Nucleus accumbens (tissue), 56 donors: Measurements from ENCODE around the gene CRP.
"Not testable (repeated sequence)": the region's sequence is repeated elsewhere in the genome, so short reads cannot be mapped to it uniquely, and the experiment has no call there.

ENCODE experiments used
- DNase-seq, 56 donors: peaks; one replicate each; lab custom pipeline; 2025; lab: John Stamatoyannopoulos, UW

CRP gene, protein sequence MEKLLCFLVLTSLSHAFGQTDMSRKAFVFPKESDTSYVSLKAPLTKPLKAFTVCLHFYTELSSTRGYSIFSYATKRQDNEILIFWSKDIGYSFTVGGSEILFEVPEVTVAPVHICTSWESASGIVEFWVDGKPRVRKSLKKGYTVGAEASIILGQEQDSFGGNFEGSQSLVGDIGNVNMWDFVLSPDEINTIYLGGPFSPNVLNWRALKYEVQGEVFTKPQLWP

DNA sequence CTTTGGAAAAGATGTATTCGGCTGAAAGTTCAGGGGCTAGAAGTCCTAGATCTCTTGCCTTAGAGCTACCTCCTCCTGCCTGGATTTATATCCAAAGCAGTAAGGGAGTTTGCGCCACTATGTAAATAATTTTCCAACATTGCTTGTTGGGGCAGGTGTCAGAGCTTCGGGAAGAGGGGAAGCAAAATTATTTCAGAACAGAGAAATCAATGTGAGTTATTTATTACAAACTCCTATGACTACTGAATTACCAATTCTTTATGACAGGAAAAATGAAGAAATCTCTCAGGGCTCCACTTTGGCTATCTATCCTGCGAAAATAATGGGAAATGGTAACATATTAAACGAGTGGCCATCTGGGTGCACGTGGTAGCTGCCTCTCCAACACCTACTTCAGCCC lies at the start of gene CRP:
TSS of gene CRP (minus strand) at position 61 of the 400 bp plus-strand sequence. CDS start 104 bp downstream, outside the sequence.
- no peak for DNase-seq

DNA sequence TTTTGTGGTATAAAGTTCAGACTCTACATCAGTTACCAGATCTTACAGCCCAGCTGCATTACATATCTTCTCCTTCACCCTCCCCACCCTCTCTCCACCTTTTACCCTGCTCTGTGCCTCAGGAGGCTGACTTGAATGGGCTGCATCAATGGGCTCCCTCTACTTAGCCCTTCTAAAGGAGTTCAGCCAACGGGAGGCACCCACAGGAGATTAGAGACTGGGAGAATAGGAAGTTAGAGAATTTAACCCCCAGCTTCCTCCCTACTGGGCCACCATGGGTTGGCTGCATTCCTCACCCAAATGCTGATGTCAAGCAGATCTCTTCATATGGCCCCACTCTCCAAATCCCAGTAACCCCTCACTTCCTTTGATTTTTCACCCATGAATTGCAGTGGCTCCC lies 49.3 kb upstream of the CRP start:
- no peak for DNase-seq

DNA sequence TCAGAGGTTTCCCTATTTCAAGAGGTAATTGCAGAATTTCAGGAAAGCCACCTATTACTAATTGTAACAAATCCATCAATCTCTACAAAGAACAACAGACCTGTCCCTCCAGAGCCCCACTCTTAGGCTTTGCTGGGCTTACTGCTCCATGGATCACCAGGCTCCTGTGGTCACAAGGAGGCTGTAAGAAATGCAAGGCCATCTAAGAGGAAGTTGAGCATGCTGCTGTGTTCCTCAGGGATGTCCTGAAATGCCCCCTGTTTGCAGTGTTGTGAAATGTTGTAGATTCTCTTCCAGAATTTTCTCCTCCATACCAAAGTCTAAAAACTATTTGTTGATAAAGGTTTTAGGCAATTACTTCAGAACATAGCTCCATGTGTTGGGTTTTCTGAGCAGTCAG lies 42.0 kb upstream of the CRP start:
- DNase-seq, result no peak

DNA sequence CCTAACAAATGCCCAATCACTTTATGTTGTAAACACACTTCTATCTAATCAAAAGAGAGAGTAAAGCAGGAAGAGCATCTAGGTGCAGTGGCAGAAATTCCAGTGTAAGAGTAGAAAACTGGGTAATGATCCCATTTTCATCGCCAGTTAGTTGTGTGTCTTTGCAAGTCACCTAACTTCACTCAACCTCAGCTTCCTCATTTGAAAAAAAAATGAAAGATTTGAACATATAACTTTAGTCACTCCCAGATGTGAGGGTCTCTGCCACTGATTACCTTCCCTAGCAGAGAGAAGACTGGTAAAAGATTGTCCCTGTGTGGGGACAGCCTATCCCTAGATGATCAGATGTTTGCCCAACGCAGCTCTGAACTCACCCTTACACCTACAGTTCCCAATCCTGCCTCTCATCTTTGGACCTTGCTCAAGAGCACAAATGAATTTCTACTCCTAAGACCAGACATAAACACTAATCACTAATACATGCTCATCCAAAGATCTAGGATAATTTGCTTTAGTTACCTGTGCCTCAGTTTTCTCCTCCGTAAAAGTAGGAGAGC lies 41.1 kb upstream of the CRP start:
- no peak for DNase-seq

DNA sequence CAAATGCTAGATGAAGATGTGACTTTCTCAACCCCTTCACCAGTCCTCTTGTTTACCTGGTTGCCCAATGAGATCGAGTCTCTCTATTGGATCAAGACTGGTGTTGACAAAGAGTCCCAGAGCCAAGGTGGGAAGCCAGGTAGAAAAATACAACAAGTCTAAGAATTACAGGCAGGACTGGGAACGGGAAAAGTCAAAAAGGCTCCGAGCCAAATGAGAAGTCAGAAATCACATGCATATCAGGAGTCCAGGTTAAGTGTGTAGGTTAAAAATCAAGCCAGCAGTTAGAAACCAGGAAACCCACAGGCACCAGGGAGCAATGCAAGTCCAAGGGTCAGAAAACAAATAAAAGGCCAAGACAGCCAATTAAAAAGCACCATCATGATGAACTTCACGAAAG lies 39.0 kb upstream of the CRP start:
- no peak for DNase-seq

DNA sequence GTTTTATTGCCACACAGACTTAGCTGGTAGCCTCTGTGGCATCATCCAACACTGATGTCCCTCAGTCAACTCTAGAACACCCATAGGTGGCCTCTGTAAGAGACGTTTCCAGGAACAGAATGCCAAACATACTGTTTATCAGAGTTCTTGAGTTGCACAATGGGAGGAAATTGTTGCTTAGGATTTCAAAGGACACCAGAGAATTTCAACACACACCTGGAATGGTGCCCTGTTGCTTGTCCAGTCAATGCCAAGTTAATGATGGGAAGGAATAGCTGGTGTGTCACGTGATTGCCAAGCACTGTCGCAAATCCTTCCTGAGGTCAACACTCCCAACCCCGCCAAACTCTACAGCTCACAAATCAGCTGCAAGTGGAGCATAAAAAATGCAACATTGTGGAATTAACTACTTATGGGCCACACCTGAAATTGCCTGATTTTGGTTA lies 37.8 kb upstream of the CRP start:
- no peak for DNase-seq

DNA sequence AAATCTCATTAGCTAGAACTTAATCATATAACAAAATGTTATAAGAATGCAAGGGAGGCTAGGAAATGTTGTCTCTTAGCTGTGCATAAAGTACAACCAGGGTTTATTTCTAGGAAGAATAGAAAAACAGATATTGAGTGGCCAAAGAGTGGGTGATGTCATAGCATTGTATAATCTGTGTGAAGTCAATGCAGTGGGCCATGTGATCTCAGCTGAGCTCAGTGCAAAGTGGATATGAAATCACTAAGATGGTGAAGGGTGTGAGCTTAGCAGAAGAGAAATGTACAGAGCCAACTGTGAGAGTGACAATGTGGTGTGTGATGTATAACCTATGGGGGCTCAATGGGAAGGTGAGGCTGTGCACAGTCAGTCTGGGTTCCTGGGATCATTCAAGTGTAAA lies 36.6 kb upstream of the CRP start:
- DNase-seq, result no peak

DNA sequence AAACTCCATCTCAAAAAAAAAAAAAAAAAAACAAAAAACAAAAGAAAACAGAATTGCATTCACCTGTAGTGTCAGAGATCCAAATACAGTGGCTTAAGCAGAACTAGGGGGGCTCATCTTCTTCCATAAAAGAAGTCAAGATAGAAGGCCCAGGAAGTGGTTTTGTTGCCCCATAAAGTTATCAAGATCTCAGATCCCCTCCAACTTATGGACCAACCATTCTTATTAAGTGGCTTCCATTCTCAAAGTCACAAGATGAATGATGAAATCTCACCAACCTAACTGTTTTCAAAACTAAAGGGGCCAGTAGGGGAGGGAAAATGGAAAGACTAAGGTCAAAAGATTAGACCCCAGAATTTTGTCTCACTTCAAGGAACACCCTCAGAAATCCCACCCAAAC lies 36.2 kb upstream of the CRP start:
- DNase-seq, result no peak

DNA sequence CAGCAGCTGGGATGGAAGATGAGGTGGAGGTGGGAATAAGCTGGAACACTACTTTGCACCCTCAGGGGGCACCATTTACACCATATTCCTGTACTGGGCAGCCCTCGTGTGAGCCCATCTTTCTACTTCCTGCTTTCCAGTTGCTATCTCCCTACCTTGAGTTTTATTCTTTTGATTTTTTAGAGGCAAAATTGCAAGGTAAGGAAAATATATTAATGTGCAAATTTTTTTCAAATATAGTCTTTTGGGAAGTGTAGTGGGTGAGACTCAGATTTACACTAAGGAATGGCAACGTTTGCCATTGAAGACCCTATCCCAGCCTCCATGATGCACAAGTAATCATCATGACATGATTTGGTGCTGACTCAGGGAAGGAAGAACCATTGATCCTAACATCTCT lies 35.2 kb upstream of the CRP start:
- DNase-seq, result no peak

DNA sequence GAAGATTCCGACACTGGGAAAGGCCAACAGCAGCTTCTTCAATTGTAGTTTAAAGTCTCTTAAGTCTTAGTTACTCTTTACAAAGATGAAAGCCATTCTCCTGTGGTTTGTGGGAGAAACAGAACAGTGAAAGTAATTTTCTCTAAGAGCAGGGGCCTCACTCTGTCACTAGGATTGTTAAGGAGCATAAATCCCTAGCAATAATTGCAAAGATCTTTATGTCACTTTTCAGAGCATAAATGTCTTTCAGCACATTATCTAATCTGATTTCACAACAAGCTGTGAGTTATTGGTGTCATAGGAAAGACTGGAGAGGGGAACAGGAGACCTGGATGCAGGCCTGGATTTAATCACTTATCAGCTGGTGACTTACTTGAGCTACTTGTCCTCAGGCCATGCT lies 34.0 kb upstream of the CRP start:
- DNase-seq, result no peak

DNA sequence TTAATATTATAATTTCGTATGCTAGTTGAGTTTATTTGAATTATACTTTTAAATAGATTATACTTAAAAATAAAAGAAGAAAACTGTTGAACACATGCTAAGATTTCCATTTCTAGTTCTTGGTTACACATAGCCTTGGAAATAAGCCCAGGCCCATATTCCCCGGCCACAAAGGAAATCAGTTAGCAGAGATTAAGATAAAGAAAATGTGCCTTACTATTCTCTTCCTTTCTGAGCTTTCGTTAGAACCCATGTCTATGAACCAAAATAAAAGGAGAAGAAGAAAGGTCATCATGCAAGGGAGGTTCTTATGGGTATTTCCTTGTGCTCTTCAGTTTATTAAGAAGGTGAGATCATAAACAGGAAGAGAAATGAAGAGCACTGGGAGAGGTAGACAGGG lies 32.3 kb upstream of the CRP start:
- DNase-seq, result no peak

DNA sequence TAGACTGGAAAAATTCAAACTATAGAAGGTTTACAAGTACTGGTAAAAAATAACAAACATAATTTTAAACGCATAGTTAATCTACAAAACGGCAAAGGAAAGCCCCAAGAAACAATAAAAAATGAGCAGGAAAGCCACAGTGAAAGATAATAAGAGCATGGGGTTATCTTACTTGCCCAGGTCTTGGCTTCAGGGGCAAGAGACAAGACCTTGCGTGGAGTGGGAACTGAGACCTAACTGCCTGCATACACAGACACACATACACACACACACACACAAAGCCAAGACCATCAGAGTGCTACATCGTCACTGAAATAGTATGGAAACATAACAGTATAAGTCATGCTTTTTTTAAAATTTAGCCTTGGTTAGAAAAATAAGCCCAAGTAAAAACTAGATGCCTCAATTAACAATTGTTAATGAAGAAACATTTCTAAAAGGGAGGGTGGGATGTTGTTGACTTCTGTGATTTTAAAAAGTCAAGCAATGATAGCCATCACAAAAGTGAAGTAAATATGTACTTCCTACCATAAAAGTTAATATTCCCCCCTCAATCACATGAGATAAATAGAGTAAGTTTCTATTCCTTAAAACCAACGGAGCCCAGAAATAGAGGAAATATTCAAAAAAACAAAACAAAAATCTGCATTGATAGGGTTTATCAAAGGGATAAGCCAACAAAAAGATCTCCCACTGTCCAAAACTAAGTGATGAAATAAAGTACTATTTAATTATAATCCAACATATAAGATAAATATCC lies 29.4 kb upstream of the CRP start:
- no peak for DNase-seq

DNA sequence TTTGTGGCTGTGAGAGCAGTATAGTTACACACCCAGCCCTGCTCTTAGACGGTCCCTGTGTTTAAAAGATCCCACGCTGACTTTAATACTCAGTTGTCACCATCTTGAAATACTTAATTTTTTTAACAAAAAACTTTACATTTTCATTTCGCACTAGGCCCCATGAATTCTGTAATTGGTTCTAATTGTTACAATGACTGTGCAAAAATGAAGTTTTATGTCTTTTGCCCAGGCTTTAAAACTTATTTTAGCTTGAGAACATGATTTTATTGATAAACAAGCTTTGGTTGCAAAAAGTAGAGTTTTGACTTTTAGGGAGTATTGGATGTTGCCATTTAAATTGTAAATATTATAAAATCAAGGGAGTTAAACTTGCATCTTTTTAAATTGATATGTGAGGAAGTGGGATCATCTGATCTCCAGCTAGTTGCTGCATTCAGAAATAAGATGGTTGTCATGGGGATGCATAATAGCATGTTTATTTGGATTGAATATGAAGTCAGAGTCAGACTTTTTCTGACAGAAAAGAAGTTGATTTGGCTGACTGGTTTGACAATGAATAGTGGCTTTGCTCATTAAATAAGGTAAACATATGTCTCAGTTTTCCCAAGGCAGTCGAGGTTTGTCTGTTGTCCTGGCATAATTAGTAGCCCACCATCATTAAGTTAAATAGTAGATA lies 23.0 kb upstream of the CRP start:
- DNase-seq, result no peak

DNA sequence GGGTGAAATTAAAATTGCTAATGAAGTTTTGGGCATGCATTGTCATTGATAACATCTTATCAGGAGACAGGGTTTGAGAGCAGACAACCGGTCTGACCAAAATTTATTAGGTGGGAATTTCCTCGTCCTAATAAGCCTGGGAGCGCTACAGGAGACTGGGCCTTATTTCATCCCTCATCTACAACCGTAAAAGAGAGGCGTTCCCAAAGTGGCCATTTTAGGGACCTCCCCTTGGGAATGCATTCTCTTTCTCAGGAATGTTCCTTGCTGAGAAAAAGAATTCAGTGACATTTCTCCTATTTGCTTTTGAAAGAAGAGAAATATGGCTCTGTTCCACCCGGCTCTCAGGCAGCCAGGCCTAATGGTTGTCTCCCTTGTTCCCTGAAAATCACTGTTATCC lies 8.8 kb upstream of the CRP start:
- not testable (repeated sequence) for DNase-seq

DNA sequence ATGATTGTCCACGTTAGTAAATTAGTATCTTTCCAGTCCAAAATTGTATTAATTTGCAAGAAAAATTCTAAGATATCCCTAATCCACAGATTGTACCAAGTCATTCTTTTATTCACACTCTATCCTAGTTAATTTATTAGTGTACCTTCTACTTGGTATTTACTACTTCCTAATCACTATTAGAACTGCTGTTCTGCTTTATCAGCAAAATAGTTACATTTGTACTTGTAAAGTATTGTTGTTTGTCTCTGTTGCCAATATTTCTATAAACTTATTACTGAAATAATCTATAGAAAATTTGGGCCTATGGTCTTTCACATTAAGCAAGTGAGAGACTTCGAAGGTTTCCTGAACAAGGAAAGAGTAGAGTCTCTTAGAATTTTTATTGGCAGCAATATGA lies 5.6 kb upstream of the CRP start:
- DNase-seq, result no peak

DNA sequence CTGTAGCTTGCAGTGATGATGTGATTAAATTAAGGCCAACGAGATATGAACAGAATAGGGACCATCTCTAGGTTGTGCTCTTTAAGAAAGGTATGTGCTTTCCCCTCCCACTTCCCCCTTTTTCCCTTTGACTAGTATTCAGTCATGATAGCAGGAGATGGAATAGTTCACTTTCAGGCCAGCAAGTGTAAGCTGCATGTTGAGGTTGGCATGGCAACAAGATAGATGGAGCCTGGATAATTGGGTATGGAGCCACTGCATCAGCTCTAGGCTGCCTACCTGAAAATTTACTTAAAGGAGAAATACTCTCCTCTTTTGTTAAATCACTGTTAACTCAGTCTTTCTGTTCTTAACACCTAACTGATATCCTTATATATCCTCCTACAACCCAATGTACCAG lies 1.5 kb upstream of the CRP start:
- no peak for DNase-seq

DNA sequence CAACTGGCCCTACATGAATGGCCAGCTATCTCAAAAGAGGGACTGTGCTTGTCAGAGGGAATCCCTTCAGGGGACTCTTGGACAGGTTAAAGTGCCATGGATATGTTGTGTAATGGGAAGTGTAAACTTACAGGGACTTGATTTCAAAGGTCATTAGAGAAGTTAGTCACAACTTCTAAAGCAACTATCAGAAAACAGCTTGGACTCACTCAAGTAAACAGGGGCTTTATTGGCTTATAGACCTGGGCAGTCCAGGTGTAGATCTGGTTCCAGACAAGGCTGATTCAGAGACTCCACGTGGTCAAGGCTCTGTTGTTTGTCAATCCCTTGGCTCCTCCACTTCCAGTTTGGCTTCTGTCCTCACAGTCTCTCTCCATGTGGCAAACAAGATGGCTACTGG lies 2.3 kb downstream of the CRP start:
- no peak for DNase-seq

DNA sequence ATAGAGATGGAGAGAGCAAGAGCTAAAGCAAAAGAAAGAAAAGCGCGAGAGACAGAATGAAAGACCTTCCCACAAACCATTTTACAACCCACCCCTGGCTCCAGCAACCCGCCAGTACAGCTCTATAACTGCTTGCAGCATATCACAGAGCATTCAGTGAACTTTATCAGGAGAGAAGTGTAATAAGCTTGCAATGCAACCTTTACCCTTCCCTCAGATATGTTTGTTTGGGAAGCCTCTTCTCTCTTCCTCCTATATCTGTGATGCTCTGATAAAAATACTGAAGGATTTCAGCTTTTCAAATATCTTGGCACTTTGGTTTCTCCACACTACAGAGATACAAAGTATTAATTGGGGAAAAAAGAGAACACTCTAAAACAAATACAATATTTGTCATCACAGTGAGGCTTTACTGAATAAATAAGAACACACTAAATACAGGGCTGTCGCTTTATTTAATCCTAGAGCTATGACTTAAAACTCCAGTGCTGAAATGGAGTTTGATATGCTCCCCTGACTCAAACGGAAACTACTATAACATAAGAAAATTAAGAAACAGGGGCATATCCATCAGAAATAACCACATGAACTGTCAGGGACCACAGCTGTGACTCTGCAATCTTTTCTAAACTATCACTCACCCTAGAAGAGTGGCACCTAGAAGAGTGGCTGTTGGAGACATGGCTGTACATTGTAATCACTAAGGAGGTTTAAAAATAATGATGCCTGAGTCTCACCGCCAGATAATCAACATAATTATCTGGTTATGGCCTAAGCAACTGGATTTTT lies 6.7 kb downstream of the CRP start:
- DNase-seq, result no peak

DNA sequence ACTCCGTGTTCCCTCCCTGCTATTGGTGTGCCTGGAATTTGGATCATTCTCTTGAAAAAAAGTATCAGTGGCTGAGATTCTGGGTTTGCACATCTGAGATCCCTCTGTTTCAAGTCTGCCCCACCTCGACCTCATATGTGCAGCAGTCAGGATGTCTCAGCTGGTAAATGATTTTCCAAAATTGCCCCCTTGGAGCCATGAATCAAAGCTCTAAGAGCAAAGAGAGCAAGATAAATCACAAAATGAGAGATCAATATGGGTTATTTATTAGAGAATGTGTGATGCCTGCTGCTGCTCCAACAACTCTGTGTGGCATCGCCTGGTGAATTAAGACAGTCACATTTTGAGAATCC lies 8.5 kb downstream of the CRP start:
- DNase-seq, result no peak

DNA sequence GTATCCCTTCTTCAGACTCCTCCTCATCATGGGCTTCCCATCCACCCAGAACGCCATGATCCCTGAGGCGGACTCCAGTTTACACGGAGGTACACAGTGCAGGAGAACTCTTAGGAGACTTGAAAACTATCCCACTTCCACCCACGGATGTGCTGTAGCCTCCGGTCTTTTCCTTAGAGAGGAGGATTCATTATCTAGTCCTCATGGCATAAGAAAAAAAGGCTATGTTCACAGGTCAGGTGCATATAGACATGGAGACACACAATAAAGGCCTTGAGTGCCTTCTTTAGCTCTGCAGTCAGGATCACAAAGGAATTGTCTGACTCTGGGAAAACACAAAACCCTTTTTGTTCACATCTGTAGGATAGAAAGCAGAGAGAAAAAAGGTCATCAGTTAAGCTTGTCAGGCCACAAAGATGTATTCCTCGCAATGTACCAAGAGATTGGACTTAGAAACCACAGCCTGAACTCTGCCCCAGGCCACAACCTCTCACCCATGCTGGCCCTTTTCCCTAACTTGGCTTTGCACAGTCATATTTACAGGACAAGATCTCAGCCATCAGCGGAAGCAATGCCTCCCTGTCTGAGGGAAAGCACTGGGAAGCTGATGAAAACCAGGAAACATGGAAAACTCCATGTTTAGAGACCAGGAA lies 9.0 kb downstream of the CRP start:
- peak in 6 of 56 donors; percentile 1 to 11 (median 4) for DNase-seq
